GM13977 (cell line): Measurements from ENCODE around the gene AGAP1.
"Not testable (repeated sequence)": the region's sequence is repeated elsewhere in the genome, so short reads cannot be mapped to it uniquely, and the experiment has no call there.

Experiments used
- DNase-seq: peaks from one replicate; pipeline ENCODE4 v3.0.0; 2012; ENCODE audit warnings: low spot score
- in situ Hi-C: fragments of 300-500 bp; cut with MboI; formaldehyde crosslinking; loops from one replicate; pipeline ENCODE4 v1.12.0; 2022; ENCODE audit warnings: low sequenced_read_pairs, low pct_unique_long_range_greater_than_20kb, mixed read lengths, inconsistent platforms; ENCODE audit not compliant: unreplicated experiment
- TF ChIP-seq, protein P1 (sequence below): IDR thresholded peaks from 2 replicates; pipeline ENCODE4 v1.5.1; 2012; ENCODE audit warnings: mild to moderate bottlenecking, control low read depth; ENCODE audit not compliant: insufficient read depth; ENCODE audit errors: extremely low read depth, missing control alignments

The AGAP1 gene

DNA sequence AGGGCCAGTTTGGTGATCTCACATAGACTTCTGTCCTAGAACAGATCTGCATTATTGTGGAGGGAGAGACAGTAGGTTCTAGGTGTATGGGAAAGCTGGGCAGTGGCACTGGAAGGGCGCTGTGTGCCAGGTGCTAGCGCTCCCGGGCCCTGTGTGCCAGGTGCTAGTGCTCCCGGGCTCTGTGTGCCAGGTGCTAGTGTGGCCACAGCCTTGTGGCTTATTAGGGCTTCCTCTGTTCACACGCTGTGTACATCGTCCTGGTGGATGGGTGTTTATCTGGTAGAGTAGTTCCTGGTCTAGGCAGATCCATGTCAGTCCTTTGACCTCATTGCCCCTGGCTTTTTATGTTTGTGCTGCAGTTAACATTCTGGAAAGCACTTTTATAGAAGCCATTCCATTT is 263.4 kb downstream of the AGAP1 start:
- in situ Hi-C loops: loop anchor here (25.0 kb wide), 1 partner anchor 1305 kb away; no protein-coding TSS in a partner anchor
- TF ChIP-seq, protein P1, sequence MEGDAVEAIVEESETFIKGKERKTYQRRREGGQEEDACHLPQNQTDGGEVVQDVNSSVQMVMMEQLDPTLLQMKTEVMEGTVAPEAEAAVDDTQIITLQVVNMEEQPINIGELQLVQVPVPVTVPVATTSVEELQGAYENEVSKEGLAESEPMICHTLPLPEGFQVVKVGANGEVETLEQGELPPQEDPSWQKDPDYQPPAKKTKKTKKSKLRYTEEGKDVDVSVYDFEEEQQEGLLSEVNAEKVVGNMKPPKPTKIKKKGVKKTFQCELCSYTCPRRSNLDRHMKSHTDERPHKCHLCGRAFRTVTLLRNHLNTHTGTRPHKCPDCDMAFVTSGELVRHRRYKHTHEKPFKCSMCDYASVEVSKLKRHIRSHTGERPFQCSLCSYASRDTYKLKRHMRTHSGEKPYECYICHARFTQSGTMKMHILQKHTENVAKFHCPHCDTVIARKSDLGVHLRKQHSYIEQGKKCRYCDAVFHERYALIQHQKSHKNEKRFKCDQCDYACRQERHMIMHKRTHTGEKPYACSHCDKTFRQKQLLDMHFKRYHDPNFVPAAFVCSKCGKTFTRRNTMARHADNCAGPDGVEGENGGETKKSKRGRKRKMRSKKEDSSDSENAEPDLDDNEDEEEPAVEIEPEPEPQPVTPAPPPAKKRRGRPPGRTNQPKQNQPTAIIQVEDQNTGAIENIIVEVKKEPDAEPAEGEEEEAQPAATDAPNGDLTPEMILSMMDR: no peak
- no peak for DNase-seq

DNA sequence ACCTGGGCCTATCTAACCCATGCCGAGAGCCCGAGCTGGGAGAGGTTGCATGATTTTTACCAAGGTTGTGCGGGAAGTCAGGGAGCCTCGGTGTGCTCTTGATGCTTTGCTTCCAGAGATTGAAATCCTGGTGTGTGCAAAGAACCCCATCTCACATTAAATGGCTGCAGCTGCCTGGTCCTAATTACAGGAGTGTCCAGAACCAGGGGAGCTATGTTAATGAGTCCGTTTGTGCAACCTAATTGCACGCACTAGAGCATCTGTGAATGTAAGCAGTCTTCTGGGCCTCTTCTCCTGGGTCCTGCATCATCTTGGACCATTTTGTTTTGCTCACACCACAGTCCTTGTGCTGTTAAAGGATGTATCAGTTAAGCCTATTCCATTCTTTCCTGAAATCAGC is 263.8 kb downstream of the AGAP1 start:
- in situ Hi-C loops: loop anchor here (25.0 kb wide), 1 partner anchor 1305 kb away; no protein-coding TSS in a partner anchor
- TF ChIP-seq, protein P1: no peak
- no peak for DNase-seq

DNA sequence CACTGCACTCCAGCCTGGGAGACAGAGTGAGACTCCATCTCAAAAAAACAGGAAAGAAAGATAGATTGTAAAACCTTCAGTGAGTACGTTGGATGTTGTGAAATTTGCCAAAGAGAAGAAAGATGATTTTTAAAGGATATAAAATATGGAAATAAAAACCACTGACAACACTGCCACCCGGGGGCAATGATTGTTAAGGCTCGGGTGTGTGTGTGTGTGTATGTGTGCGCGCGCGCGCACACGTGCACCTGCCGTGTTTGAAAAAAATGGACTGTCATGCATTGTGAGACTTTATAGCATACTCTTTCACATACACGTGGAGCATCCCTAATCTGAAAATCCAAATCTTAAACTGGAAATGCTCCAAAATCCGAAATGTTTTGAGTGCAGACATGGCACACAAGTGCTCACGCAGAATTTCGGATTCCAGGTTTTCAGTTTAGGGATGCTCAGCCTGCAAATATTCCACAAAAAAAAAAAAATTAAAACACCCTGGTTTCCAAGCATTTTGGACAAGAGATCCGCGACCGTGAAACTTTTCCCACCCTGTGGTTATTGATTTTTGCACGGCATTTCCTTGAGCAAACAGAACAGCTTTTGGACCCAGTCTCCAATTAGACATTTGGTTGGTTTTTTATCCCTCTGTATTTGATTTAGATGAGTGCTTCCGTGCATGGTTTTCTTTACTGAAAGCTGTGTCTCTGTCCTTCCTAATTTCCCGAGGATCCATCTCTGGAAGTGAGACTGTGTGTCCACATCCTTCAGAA is 269.2 kb downstream of the AGAP1 start:
- in situ Hi-C loops: loop anchor here (25.0 kb wide), 1 partner anchor 1299 kb away; no protein-coding TSS in a partner anchor
- TF ChIP-seq, protein P1: no peak
- DNase-seq: no peak

DNA sequence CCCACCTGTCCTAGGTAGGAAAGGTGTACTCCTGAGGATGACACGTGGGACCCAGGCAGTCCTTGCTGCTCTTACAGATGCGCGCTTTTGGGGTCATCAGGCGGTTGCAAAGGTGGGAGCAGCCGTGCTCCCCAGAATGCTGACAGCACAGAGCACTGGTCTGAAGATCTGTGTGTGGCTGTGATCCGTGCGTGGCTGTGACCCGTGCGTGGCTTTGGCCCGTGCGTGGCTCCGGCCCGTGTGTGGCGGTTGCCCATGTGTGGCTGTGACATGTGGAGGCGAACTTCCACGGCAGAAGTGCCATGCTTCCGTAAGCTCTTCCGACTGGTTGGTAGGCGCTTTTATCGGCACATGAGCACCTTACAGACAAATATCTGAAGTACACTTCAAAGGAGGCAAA is 270.0 kb downstream of the AGAP1 start:
- TF ChIP-seq, protein P1: no peak
- in situ Hi-C loops: loop anchor here (25.0 kb wide), 1 partner anchor 1298 kb away; no protein-coding TSS in a partner anchor

DNA sequence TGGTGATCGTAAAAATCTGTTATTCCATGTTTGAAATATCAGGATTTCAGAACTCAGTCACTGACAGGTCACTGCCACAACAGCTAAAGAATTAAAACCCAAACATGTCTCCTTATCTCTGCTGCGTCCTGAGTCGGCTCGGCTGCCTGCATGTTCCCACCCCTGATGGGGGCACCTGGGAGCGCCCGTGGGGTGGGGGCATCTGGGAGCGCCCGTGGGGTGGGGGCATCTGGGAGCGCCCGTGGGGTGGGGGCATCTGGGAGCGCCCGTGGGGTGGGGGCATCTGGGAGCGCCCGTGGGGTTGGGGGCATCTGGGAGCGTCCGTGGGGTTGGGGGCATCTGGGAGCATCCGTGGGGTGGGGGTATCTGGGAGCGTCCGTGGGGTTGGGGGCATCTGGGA is 270.6 kb downstream of the AGAP1 start:
- DNase-seq: not testable (repeated sequence)
- in situ Hi-C loops: loop anchor here (25.0 kb wide), 1 partner anchor 1298 kb away; no protein-coding TSS in a partner anchor

More for the DNA sequence above, 270.0 kb downstream of the AGAP1 start:
- no peak for DNase-seq

DNA sequence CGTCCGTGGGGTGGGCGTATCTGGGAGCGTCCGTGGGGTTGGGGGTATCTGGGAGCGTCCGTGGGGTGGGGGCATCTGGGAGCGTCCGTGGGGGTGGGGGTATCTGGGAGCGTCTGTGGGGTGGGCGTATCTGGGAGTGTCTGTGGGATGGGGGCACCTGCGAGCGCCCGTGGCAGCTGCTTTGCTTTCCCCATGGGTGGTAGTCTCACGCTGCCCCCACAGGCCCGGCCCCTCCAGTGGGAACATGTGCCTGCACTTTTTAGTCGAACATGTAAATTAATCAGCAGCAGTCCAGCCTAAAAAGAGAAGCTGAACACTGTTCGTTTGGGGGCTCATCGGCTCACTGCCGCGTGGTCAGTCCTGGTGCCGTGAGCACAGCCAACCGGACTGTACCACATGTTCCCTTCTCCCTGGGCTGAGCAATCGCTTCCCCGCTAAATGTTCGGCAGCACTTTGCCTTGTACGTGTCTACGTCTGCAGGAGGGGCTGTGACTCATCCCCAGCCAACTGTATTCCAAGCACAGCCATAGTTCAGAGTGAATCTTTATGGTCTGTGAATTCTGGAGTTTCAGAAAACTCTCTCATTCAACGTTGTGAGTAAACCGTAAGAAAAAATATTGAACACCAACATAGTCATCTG is 271.5 kb downstream of the AGAP1 start:
- in situ Hi-C loops: loop anchor here (25.0 kb wide), 1 partner anchor 1297 kb away; no protein-coding TSS in a partner anchor
- TF ChIP-seq, protein P1: no peak
- DNase-seq: no peak

DNA sequence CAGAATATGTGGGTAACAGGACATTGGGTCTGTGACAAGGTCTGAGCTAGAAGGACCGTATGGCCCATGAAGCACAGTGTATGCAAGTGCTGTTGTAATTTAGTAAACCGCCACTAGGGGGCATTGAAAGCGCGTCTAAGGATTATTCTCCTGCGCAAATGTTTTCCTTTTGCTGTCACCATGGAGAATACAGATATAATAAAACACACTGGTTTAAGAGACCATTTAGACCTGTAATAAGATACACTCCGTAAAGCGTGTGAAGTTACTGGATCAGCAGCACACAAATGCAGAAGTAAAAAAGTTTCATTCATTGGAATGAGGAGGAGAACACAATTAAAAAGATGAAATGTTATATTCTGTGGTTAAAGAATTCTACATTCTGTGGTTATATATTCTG is 272.4 kb downstream of the AGAP1 start:
- in situ Hi-C loops: loop anchor here (25.0 kb wide), 1 partner anchor 1296 kb away; no protein-coding TSS in a partner anchor
- DNase-seq: peak; percentile 85
- TF ChIP-seq, protein P1: peak; percentile 79
